Measurements from ENCODE around the gene BRSK2.

GRCh38 chr11:1479678-1480118 lies 90.0 kb downstream of the BRSK2 start:
- TF ChIP-seq CTCF (conservative IDR thresholded peaks at IDR 0.05; ENCODE audit: low read depth, low read length) (no peak), EZH2 (IDR thresholded peaks at IDR 0.05; ENCODE audit: low read length, unreplicated experiment) (no peak)
